ENCODE data around the gene ME2.
"Not testable (repeated sequence)": the region's sequence is repeated elsewhere in the genome, so short reads cannot be mapped to it uniquely, and the experiment has no call there.

The ME2 gene

DNA sequence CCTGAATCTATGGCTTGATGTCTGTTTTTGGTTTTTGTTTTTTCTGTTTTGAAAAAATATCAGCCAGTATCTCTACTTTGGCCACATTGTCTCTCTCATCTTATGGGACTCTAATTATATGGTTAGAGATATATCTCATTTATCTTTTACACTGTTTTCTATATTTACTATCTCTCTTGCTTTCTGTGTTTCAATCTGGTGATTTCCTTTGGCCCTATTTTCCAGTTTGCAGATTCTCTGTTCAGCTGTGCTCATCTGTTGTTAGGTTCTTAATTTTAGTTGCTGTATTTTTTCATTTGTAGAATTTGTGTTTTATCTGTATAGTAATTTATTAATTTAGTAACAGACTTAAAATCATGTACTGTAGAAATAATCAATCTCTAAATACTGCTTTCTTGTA, 47.6 kb downstream of the ME2 start:
- no peak for DNase-seq (ENCODE audit: low spot score)

DNA sequence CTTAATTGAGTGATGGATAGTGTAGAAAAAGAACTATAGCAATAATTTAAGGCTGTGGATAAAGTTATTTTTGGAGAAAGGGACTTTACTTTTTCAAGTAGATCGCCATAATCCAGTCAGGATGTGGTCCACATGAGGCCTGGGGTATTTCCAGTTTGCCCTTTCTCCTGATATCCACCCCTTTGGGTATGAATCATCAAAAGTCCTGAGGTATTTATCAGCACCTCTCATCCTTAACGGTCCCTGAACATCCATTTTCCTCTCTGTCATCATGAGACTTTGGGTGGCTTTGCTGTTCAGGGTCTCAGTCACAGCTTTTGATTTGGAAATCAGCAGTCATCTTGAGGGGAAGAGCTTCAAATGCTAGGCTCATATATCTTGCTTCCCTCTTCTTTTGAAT, 49.6 kb downstream of the ME2 start:
- no peak for DNase-seq (ENCODE audit: low spot score)

DNA sequence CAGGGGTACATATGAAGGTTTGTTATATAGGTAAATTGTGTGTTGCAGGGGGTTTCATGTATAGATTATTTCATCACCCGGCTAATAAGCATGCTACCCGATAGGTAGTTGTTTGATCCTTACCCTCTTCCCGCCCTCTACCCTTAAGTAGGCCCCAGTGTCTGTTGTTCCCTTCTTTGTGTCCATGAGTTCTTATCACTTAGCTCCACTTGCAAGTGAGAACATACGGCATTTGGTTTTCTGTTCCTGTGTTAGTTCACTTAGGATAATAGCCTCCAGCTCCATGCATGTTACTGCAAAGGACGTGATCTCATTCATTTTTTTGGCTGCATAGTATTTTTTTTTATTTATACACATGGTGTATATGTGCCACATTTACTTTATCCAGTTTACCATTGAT, 54.8 kb downstream of the ME2 start:
- DNase-seq (ENCODE audit: low spot score), result no peak

DNA sequence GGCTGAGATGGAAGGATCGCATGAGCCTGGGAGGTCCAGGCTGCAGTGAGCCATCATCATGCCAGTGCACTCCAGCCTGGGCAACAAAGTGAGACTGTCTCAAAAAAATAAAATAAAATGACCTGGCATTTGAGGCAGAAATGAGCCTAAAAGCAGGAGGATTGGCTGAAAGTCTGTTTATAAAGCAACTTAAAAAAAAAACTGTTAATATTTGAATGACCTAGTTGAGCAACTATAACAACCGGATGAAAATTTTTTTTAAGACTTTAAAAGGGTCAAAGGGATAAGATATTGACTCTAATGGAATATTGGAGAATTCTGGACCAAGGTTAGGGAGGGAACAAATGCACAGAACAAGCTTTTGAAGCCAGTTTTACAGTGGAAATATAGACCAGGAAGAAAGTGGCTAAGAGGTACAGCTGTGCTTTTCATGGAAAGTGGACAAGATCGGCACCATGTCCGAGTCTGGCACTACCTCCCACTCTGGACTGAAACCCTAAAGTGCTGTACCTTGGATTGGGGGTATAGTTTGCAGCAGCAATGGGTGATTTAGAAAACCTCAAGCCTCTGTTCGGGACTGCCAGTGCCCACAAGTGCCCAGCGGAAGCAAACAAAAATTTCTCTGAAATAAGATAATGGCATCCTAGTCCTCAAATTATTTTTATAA, 55.8 kb downstream of the ME2 start:
- no peak for DNase-seq (ENCODE audit: low spot score)

DNA sequence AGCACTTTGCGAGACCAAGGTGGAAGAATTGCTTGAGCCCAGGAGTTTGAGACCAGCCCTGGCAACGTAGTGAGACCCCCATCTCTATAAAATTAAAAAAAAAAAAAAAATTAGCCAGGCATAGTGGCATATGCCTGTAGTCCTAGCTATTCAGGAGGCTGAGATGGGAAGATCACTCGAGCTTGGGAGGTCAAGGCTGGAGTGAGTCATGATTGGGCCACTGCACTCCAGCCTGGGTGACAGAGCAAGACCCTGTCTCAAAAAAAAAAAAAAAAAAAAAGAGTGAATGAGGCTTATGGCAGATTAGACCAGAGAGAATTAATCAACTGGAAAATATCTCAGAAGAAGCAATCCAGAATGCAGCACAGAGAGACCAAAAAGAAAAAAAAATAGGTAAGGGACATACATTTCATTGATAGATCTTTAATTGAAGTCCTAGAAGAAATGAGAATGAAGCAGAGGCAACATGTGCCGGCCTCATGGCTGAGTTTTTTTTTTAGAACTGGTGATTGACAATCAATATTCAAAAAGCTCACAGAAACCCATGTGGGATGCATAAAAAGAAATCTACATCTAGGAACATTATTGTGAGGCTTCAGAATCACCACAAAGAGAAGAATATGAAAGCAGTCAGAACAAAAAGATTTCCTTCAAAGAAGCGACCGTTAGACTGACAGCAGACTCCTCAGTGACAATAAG, 56.7 kb downstream of the ME2 start:
- DNase-seq (ENCODE audit: low spot score), result no peak

DNA sequence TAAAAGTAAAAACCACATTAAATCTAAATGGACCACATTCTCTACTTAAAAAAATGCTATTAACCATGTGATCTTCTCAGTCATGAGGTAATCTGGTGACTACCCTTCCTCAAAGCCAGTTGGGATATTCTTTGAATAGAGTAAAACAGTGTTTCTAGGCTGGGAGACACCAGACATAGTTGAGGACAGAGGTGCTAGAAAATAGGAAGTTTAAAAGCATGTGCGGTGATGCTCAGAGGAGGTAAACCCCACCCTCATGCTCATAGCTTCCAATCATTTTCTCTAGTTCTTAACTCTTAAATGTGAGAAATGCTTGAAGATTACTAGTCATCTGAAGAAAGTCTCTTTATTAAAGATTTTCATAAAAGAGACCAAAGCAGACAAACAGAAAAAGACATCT, 58.3 kb downstream of the ME2 start:
- no peak for DNase-seq (ENCODE audit: low spot score)

DNA sequence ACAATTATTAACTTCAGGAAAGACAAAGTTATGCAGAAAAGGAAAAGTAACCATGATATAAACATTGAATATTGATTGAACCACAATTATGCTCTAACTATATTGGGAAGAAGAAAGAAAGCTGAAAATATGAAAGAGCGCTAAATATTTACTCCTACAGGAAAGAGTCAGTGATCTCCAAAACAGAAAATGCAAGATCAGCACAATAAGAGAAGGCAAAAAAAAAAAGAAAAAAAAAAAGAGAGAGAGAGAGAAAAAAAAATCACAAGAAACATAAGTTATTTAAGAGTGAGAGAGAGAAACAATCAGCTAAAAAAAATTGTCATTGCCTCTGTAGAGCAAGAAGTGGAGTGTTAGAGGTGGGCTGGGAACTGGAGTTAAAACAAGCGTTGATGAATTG, 60.0 kb downstream of the ME2 start:
- DNase-seq (ENCODE audit: low spot score), result no peak

DNA sequence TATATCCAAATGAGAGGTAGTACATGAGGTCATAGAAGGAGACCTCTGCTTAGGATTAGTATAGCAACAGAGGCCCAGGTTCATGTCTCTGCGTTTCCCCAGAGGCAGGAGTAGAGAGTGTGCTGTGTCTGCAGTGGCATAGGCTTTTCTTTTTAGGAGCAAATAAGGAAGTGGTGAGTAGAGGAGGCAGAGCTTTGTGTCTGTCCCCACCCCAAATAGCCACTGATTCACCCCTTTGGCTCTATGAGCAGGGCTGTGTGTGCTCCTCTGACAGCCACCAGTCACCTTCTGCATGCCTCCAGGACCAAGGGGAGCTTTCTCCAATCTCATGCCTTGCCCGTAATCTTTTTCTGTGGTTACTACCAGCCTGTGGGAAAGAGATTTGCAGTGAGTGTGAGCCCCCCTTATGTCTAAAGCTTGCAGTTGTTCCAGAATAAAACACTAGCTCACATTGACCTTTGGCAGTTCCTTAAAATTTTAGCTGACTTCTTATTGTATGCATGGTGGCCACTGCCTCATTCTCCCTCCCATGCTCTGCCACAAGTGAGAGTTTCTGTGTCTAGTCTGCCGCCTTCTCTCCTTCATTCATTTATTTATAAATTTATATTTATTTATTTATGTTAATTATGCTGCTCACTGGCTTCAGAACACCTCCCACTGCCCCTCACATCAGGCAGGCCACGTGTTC, 65.5 kb downstream of the ME2 start:
- DNase-seq (ENCODE audit: low spot score), result no peak

DNA sequence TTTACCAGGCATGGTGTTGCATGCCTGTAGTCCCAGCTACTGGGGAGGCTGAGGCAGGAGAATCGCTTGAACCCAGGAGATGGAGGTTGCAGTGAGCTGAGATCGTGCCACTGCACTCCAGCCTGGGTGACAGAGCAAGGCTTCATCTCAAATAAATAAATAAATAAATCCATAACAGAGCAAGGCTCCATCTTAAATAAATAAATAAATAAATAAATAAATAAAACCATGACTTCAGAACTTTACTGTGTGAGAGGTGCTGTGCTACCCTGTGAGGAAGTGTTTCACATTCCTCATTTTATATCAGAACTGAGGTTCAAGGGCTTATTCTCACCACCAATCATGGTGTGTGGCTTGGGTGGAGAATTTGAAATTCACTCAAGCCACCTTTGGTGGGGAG, 67.0 kb downstream of the ME2 start:
- not testable (repeated sequence) for DNase-seq (ENCODE audit: low spot score)

DNA sequence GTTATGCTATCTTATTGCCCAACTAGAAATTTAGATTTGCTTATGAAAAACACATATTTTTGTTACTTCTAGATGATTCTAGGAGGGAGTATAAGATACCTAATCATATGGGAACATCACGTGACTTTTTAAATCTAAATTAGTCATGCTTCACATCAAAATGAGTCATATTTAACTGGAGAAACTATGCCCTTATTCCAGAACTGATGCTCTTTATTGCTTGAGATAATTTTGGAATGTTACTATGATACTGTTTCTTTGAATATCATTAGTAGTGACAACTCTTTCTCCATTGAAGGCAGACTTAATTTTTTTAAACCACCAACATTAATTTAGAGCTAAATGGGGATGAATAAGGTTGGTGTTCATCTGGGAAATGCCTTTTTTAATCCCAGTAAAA, 69.0 kb downstream of the ME2 start:
- no peak for DNase-seq (ENCODE audit: low spot score)

DNA sequence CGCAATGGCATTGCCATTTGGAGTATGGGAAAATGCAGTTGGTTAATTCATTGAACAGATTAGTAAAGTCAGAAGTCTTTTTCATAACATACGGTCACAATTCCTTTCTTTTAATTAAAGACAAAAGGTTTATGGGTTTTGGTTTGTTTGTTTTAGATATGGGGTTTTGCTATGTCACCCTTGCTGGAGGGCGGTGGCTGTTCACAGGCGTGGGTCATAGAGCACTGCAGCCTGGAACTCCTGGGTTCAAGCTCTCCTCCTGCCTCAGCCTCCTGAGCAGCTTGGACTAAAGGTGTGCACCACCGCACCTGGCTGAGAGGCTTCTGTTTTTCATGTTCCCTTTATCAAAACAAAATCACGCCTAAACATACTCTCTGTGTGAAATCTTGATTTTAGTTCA, 70.3 kb downstream of the ME2 start:
- no peak for DNase-seq (ENCODE audit: low spot score)

DNA sequence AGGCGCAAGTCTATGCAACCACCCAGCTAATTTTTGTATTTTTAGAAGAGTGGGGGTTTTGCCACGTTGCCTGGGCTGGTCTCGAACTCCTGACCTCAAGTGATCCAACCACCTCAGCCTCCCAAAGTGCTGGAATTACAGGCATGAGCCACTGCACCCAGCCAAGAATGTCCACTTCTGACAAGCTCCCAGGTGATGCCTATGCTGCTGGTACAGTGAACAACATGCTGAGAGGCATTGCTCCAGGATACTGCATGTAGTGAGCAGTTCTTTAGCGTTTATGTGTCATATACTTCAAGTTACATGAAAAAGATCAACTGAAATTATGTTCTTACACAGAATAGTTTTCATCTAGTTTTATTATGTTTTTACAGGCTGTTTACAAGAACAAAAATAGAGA, 71.7 kb downstream of the ME2 start:
- DNase-seq (ENCODE audit: low spot score), result no peak

DNA sequence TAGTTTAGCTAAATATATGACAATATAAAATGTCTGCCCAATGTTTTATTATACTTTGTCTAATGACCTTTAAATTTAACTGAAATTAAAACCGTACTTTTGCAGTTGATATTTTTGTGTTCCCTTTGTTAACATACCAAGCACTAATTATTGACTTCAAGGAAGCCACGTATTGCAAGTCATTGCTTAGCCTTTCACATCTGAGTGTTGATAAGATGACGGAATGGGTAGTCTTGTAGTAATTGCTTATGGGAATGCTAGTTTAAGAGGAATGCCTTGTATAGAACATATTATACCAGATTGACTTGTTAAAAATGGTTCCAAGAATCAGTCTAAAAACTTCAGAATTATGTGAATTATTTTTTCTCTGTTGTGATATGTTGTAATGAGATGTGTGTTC, 74.9 kb downstream of the ME2 start:
- no peak for DNase-seq (ENCODE audit: low spot score)

DNA sequence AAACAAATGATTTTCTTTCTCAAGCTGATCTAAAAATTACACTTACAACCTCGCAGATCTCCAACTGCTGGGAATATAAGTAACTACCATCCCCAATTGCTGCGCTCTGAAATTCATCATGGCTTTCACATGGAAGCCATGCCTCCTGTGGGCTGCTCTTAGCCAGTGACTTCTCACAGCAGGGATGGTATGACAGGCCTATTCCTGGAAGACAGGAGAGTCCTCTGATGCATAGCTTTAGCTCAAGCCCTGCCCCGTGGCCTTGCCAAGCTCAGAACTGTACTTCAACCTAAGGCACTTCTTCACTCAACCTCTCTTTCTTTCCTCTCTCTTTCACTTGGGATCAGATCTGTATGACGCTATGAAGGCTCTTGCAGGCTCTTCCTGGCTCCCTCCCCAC, 76.3 kb downstream of the ME2 start:
- no peak for DNase-seq (ENCODE audit: low spot score)

DNA sequence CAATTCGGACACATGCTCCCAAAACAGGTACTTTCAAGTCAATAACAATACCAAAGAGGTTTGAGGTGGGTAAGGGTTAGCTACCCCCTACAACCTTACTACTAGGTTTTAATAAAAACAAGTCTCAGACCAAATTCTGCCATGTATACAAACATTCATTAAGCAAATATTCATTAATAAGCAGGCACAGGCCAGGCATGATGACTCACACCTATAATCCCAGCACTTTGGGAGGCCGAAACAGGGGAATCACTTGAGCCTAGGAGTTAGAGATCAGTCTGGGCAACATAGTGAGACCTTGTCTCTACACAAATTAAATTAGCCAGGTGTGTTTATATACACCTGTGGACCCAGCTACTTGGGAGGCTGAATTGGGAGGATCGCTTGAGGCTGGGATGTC, 77.2 kb downstream of the ME2 start:
- no peak for DNase-seq (ENCODE audit: low spot score)

DNA sequence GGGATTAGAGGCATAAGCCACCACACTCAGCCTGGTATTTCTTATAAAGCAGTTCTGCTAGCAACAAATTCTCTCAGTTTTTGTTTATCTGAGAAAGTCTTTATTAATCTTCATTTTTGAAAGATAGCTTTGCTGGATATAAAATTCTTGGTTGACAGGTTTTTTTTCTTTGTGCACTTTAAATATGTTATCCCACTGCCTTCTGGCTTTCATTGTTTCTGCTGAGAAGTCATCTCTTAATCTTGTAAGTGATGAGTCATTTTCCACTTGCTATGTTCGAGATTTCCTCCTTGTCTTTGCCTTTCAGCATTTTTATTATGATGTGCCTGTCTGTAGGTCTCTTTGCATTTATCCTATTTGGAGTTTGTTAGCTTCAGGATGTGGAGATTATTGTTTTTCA, 83.1 kb downstream of the ME2 start:
- no peak for DNase-seq (ENCODE audit: low spot score)

DNA sequence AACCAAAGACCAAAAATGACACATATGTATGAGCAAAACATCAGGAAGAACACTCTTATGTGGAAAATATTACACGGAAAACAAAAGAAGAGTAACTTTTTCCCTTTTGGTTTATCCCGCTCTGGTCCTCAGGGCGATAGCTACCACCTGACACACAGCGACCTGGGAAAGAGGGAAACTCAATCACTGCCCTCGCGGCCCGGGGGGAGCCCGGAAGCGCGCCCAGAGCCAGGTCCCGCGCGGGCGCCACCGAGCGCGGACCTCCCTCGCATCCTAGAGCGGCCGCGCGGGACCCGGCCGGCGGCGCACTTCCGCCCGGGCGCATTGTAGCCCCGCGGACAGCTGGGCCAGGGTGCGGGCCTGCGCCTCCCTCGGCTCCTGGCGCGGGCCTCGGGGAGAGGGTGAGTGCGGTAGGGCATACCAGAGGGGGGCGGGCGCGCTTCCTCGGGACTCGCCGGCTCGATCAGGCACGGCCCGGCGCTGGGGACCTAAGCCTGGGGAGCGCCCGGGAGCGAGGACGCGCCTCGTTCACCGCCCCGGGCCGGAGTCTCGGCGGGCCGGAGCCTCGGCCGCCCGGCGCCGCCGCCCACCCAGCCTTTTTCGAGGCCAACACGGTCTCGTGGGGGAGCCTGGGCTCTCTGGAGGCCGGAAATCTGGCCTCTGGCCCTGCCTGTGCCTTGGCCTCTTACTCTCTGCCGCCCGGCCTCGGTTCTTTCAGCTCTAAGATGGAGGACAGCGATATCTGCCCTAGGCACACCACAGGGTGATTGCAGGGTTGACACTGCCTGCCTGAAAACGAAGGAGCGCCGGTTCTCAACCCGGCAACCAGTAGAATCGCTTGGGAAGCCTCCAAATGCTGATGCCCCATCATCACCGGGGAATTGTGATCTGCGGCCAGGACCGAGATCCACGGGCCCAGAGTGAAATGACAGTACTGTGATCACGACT, 89.1 kb downstream of the ME2 start, which contains the start of gene ELAC1:
Gene ELAC1 (plus strand): TSS at position 327 of the 948 bp plus-strand sequence. CDS start 6,365 bp downstream, outside the sequence.
- DNase-seq (ENCODE audit: low spot score), result peak; percentile 62

DNA sequence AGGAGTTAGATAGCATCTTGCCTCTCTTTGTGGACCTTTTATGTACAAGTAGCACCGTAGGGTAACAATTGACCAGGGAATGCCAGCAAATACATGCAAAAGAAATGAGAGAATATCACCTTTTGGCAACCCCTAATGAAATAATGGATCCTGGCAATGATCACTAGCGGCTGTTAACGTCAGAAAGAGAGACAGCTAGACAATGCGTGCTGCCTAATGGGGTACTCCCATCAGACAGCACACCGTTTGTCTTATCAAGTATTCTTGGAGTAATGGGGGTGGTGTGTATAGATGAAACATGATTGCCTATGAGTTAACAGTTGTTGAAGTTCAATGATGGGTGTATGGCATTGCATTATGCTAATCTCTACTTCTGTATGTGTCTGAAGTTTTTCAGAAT, 90.5 kb downstream of the ME2 start:
- DNase-seq (ENCODE audit: low spot score), result no peak

DNA sequence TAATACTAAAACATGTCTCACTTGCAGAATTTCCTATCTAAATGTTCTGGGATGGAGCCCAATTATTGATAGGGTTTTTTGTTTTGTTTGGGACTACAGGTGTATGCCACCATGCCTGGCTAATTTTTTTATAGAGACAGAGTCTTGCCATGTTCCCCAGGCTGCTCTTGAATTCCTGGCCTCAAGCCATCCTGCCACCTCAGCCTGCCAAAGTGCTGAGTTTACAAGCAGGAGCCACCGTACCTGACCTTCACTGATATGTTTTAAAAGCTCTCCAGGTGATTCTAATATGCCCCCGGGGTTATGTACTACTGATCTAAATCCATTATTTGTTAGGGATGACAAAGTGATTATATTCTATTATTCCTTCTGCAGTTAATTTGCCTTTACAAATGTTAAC, 91.1 kb downstream of the ME2 start:
- DNase-seq (ENCODE audit: low spot score), result no peak

DNA sequence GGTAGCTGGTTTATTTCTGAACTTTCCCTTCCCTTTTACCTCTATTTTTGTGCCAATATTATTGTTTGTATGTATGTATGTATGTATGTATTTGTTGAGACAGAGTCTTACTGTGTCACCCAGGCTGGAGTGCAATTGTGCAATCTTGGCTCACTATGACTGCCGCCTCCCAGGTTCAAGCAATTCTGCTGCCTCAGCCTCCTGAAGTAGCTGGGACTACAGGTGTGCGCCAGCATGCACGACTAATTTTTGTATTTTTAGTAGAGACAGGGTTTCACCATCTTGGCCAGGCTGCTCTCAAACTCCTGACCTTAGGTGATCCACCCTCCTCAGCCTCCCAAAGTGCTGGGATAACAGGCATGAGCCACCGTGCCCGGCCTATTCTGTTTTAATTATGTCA, 93.5 kb downstream of the ME2 start:
- DNase-seq (ENCODE audit: low spot score), result not testable (repeated sequence)

DNA sequence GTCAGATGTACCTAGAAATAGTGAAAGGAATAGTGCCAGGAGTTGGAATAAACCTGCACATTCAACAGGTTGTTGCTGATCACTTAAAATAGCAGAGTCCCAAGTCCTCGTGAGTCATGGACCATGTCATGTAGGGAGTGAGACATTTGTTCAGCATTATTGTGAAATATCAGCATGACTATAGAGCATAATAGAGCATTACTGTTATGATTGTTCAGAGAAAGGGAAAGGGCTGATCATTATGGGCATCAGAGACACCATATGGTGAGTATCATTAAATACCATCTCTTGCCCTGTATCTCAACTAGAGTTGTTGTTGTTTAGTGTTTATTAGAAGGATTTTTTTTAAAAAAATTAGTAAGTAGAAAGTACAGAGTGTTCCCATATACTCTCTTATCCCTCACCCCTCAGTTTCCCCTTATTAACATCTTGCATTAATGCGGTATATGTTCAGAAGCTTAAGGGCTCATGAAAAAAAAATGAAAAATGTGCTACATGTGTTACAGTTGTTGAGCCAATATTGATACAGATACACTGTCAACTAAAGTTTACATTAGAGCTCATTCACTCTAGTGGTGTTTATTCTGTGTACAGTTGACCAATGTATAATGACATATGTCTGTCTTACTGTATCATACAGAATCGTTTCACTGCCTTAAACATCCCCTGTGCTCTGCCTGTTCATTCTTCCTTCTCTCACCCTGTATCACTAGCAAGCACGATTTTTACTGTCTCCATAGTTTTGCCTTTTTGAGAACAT, 94.6 kb downstream of the ME2 start:
- DNase-seq (ENCODE audit: low spot score), result no peak

Measured in CD4-positive, alpha-beta T cell treated with Interleukin-2 at 100 ng/mL for 4 hours (primary cell).